Activated T-cell treated with anti-CD3 and anti-CD28 coated beads, Interleukin-2, amount 50 U/mL, for 72 hours (primary cell): ENCODE results near the gene CHTOP. TPM values are rescaled to one million over a fixed set of nuclear protein-coding genes. Genes with fewer than 3 reads are reported as not detected.

Source experiments
- total RNA-seq, 2 donors: library from RNA; stranded (reverse); gene quantifications; one replicate each; pipeline ENCODE4 v1.2.3, GENCODE V29; 2022

The CHTOP gene
- total RNA-seq, 2 donors from 2014 or later = 95.8 to 107 TPM

Other genes starting within 250 kb of the CHTOP start
- not detected for gene S100A8, start 243.0 kb upstream of the CHTOP start, total RNA-seq
- gene S100A7A, start 217.5 kb upstream of the CHTOP start, total RNA-seq = not detected
- not detected for gene S100A7, start 173.4 kb upstream of the CHTOP start, total RNA-seq
- 100 to 1,000 TPM; 219 to 358 TPM for gene S100A6, start 98.1 kb upstream of the CHTOP start, total RNA-seq
- gene S100A5, start 93.1 kb upstream of the CHTOP start, total RNA-seq = 1 to 10 TPM; 2.8 to 4.4 TPM
- gene S100A4, start 88.3 kb upstream of the CHTOP start, total RNA-seq = 100 to 1,000 TPM in 1 of 2 donors, 10 to 100 TPM in 1; 96.1 to 198 TPM
- not detected for gene S100A3, start 84.8 kb upstream of the CHTOP start, total RNA-seq
- gene S100A2, start 68.2 kb upstream of the CHTOP start, total RNA-seq = 1 to 10 TPM; 1.7 to 5.0 TPM
- gene S100A16, start 20.9 kb upstream of the CHTOP start, total RNA-seq = not detected
- 1 to 10 TPM in 1 of 2 donors, under 1 TPM in 1; 0.26 to 1.4 TPM for gene S100A14, start 17.7 kb upstream of the CHTOP start, total RNA-seq
- 10 to 100 TPM; 13.5 to 16.4 TPM for gene S100A13, start 6.6 kb upstream of the CHTOP start, total RNA-seq
- not detected for gene S100A1, start 5.6 kb upstream of the CHTOP start, total RNA-seq
- 10 to 100 TPM; 31.1 to 31.8 TPM for gene SNAPIN, start 24.6 kb downstream of the CHTOP start, total RNA-seq
- gene ILF2, start 36.9 kb downstream of the CHTOP start, total RNA-seq = 100 to 1,000 TPM; 245 to 312 TPM
- gene NPR1, start 44.6 kb downstream of the CHTOP start, total RNA-seq = under 1 TPM; 0.07 to 0.29 TPM
- gene INTS3, start 94.0 kb downstream of the CHTOP start, total RNA-seq = 10 to 100 TPM; 62.6 to 70.8 TPM
- 1 to 10 TPM; 5.6 to 8.3 TPM for gene SLC27A3, start 141.3 kb downstream of the CHTOP start, total RNA-seq